Neuronal stem cell (in vitro differentiated cells): Measurements from ENCODE around the gene PCLAF.
"Not testable (repeated sequence)": the region's sequence is repeated elsewhere in the genome, so short reads cannot be mapped to it uniquely, and the experiment has no call there.

Experiments used
- DNase-seq: peaks from one replicate; pipeline ENCODE4 v3.0.0-alpha.2; 2013; ENCODE audit warnings: low spot score
- H2AFZ ChIP-seq: one replicate; pipeline ENCODE4 v1.6.1; 2013; ENCODE audit warnings: mild to moderate bottlenecking, low read length, inconsistent platforms
- H2AK5ac ChIP-seq: 2 replicates; pipeline ENCODE4 v1.6.1; 2013; ENCODE audit warnings: low read depth, mild to moderate bottlenecking, inconsistent platforms, low read length, moderate library complexity, mixed read lengths
- H2BK120ac ChIP-seq: 2 replicates; pipeline ENCODE4 v1.6.1; 2013; ENCODE audit warnings: low read depth, mild to moderate bottlenecking, inconsistent platforms, low read length, moderate library complexity, mixed read lengths
- H2BK12ac ChIP-seq: one replicate; pipeline ENCODE4 v1.6.1; 2013; ENCODE audit warnings: low read length, inconsistent platforms
- H2BK15ac ChIP-seq: 2 replicates; pipeline ENCODE4 v1.6.1; 2013; ENCODE audit warnings: mild to moderate bottlenecking, low read length, inconsistent platforms, mixed read lengths
- H2BK5ac ChIP-seq: one replicate; pipeline ENCODE4 v1.6.1; 2013; ENCODE audit warnings: inconsistent platforms, mild to moderate bottlenecking, low read length, moderate library complexity
- H3K14ac ChIP-seq: one replicate; pipeline ENCODE4 v1.6.1; 2013; ENCODE audit warnings: low read length, inconsistent platforms
- H3K18ac ChIP-seq: 2 replicates; pipeline ENCODE4 v1.6.1; 2013; ENCODE audit warnings: low read length, inconsistent platforms
- H3K23ac ChIP-seq: 2 replicates; pipeline ENCODE4 v1.6.1; 2013; ENCODE audit warnings: low read depth, mild to moderate bottlenecking, mixed read lengths, low read length, inconsistent platforms; ENCODE audit not compliant: poor library complexity
- H3K27ac ChIP-seq: replicated peaks from 3 replicates; pipeline ENCODE4 v1.5.1; 2013; ENCODE audit warnings: low read length, inconsistent platforms
- H3K27me3 ChIP-seq, 3 experiments: 2 replicates each; pipeline ENCODE4 v1.6.1; 2013; ENCODE audit warnings: low read length in 3 of 3, mild to moderate bottlenecking in 2 of 3, inconsistent platforms in 1 of 3, low read depth in 1 of 3, mixed read lengths in 1 of 3, moderate library complexity in 1 of 3; ENCODE audit not compliant: control insufficient read depth in 3 of 3, insufficient read depth in 3 of 3
- H3K36me3 ChIP-seq, 2 donors: replicated peaks in 1 of 2; 2 replicates each; pipeline ENCODE4 v1.6.1; 2013; ENCODE audit warnings: low read length in 2 of 2; ENCODE audit not compliant: control insufficient read depth in 2 of 2, insufficient read depth in 2 of 2
- H3K4ac ChIP-seq: 2 replicates; pipeline ENCODE4 v1.6.1; 2013; ENCODE audit warnings: inconsistent platforms, mild to moderate bottlenecking, low read length, moderate library complexity
- H3K4me1 ChIP-seq, 2 donors: 1 replicate in 1 of 2; 2 replicates in 1 of 2; pipeline ENCODE4 v1.6.1; 2013; ENCODE audit warnings: low read length in 2 of 2, low read depth in 1 of 2; ENCODE audit not compliant: control insufficient read depth in 2 of 2, insufficient read depth in 1 of 2
- H3K4me2 ChIP-seq: one replicate; pipeline ENCODE4 v1.6.1; 2013; ENCODE audit warnings: mild to moderate bottlenecking, low read length, inconsistent platforms; ENCODE audit not compliant: insufficient read depth, poor library complexity, severe bottlenecking
- H3K4me3 ChIP-seq, 2 donors: 2 replicates each; pipeline ENCODE4 v1.5.1; 2013; ENCODE audit warnings: low read length in 2 of 2, mild to moderate bottlenecking in 2 of 2, inconsistent platforms in 1 of 2, moderate library complexity in 1 of 2
- H3K79me1 ChIP-seq: one replicate; pipeline ENCODE4 v1.6.1; 2013; ENCODE audit warnings: low read depth, mild to moderate bottlenecking, inconsistent platforms, low read length, moderate library complexity
- H3K9ac ChIP-seq: one replicate; pipeline ENCODE4 v1.6.1; 2013; ENCODE audit warnings: mild to moderate bottlenecking, low read depth, low read length, inconsistent platforms; ENCODE audit not compliant: poor library complexity
- H3K9me3 ChIP-seq, 2 donors: replicated peaks in 1 of 2; 2 replicates each; pipeline versions ENCODE3 to v1.6.1; 2013; ENCODE audit warnings: low read length in 2 of 2, mild to moderate bottlenecking in 2 of 2, inconsistent platforms in 1 of 2, low read depth in 1 of 2, mixed read lengths in 1 of 2, moderate library complexity in 1 of 2; ENCODE audit not compliant: control insufficient read depth in 2 of 2, insufficient read depth in 1 of 2
- H4K8ac ChIP-seq: one replicate; pipeline ENCODE4 v1.6.1; 2013; ENCODE audit warnings: low read depth, mild to moderate bottlenecking, inconsistent platforms, low read length, moderate library complexity
- H4K91ac ChIP-seq: one replicate; pipeline ENCODE4 v1.6.1; 2013; ENCODE audit warnings: low read length, low read depth, mild to moderate bottlenecking, inconsistent platforms; ENCODE audit not compliant: poor library complexity
- WGBS, 2 donors: extraction: QIAGEN DNeasy Blood & Tissue Kit; methylation state at CpG; one replicate each; pipeline ENCODE4 v1.1.7; 2013; ENCODE audit warnings: missing lambda C conversion rate in 2 of 2, mixed read lengths in 1 of 2; ENCODE audit not compliant: insufficient read length in 2 of 2, insufficient replicate concordance in 1 of 2; ENCODE audit errors: extremely low coverage in 2 of 2; 5-methylcytosine and 5-hydroxymethylcytosine counted together

Gene PCLAF

GRCh38 chr15:64348455-64348854 is 32.8 kb downstream of the PCLAF start:
- Histone ChIP-seq H3K36me3 (peaks cover 0 to 37% of the 10 kb centered on the region in 2 donors), H3K14ac (no peak overlapping the region), H3K4me2 (no peak overlapping the region), H2BK15ac (no peak overlapping the region), H3K27me3 (no peaks in the 10 kb centered on the region), H3K4ac (no peak overlapping the region), H3K4me3 (no peak overlapping the region), H3K9ac (no peak overlapping the region), H4K8ac (no peak overlapping the region), H3K18ac (no peak overlapping the region), H2BK120ac (no peak overlapping the region), H3K9me3 (no peaks in the 10 kb centered on the region), H3K4me1 (no peaks in the 10 kb centered on the region), H3K23ac (no peak overlapping the region), H3K79me1 (no peaks in the 10 kb centered on the region), H4K91ac (no peak overlapping the region), H3K27ac (no peak overlapping the region), H2AFZ (no peak overlapping the region), H2AK5ac (no peak overlapping the region), H2BK12ac (no peak overlapping the region), H2BK5ac (no peak overlapping the region)
- no peak for DNase-seq
- no CpG with 5 or more reads among the region's 1 CpG for WGBS, 2 donors

GRCh38 chr15:64346242-64346641 is 35.0 kb downstream of the PCLAF start:
- not testable (repeated sequence) for H3K4me1 ChIP-seq, H3K4ac ChIP-seq, H3K23ac ChIP-seq, H3K9me3 ChIP-seq, H3K79me1 ChIP-seq, H2BK120ac ChIP-seq, H4K91ac ChIP-seq, H2BK5ac ChIP-seq, H3K14ac ChIP-seq, DNase-seq, H2AK5ac ChIP-seq, H3K4me2 ChIP-seq, H2BK12ac ChIP-seq, H2BK15ac ChIP-seq, H3K27me3 ChIP-seq, H2AFZ ChIP-seq, H3K9ac ChIP-seq, H3K27ac ChIP-seq, H4K8ac ChIP-seq, H3K4me3 ChIP-seq, H3K18ac ChIP-seq
- H3K36me3 ChIP-seq = peaks cover 0 to 47% of the 10 kb centered on the region in 2 donors
- 100% methylated on average over 2 of the region's 6 CpGs; no CpG with 5 or more reads in 1 of the 2 donors for WGBS, 2 donors

- no peak overlapping the region for H2BK120ac ChIP-seq
- H2AFZ ChIP-seq = no peak overlapping the region
- H2BK12ac ChIP-seq = no peak overlapping the region
- H3K4ac ChIP-seq = no peak overlapping the region
- H3K27me3 ChIP-seq = no peaks in the 10 kb centered on the region
- H4K91ac ChIP-seq = no peak overlapping the region
- H3K79me1 ChIP-seq = no peaks in the 10 kb centered on the region
- no peak overlapping the region for H3K27ac ChIP-seq
- no peak overlapping the region for H3K4me3 ChIP-seq
- no peak overlapping the region for H3K14ac ChIP-seq
- H3K4me1 ChIP-seq = no peaks in the 10 kb centered on the region
- DNase-seq = no peak
- no peak overlapping the region for H2BK5ac ChIP-seq
- H3K36me3 ChIP-seq = peaks cover 0 to 55% of the 10 kb centered on the region in 2 donors
- no peak overlapping the region for H3K18ac ChIP-seq
- H2BK15ac ChIP-seq = no peak overlapping the region
- no peak overlapping the region for H3K9ac ChIP-seq
- H4K8ac ChIP-seq = no peak overlapping the region
- no peak overlapping the region for H3K4me2 ChIP-seq
- no peak overlapping the region for H3K23ac ChIP-seq
- no peak overlapping the region for H2AK5ac ChIP-seq
- H3K9me3 ChIP-seq = no peaks in the 10 kb centered on the region
Measured at GRCh38 chr15:64344651-64345294, 36.5 kb downstream of the PCLAF start.

GRCh38 chr15:64343841-64344240 is 37.4 kb downstream of the PCLAF start:
- no CpG with 5 or more reads among the region's 2 CpGs for WGBS, 2 donors
- Histone ChIP-seq H2BK5ac (no peak overlapping the region), H3K4me1 (no peaks in the 10 kb centered on the region), H2BK15ac (no peak overlapping the region), H2BK12ac (no peak overlapping the region), H2BK120ac (no peak overlapping the region), H2AK5ac (no peak overlapping the region), H4K91ac (no peak overlapping the region), H3K18ac (no peak overlapping the region), H3K4me3 (no peak overlapping the region), H2AFZ (no peak overlapping the region), H3K27ac (no peak overlapping the region), H3K23ac (no peak overlapping the region), H3K4me2 (no peak overlapping the region), H3K9ac (no peak overlapping the region), H3K79me1 (no peaks in the 10 kb centered on the region), H3K4ac (no peak overlapping the region), H3K9me3 (no peaks in the 10 kb centered on the region), H3K27me3 (no peaks in the 10 kb centered on the region), H3K14ac (no peak overlapping the region), H4K8ac (no peak overlapping the region), H3K36me3 (peaks cover 0 to 47% of the 10 kb centered on the region in 2 donors)
- no peak for DNase-seq
